HepG2 (cell line): ENCODE data around the gene ZNF48. TPM values are rescaled to one million over a fixed set of nuclear protein-coding genes. Genes with fewer than 3 reads are reported as not detected.

Source experiments
- AHR ChIP-seq: IDR thresholded peaks from 2 replicates; pipeline ENCODE4 v1.6.1; 2018; ENCODE audit warnings: missing genetic modification reagents, missing compliant biosample characterization
- ARNTL ChIP-seq: sonication (generic); formaldehyde crosslinking; IDR thresholded peaks from 2 replicates; pipeline ENCODE4 v1.4.0; 2020; ENCODE audit warnings: mild to moderate bottlenecking, missing genetic modification reagents
- HES4 ChIP-seq: sonication (generic); formaldehyde crosslinking; IDR thresholded peaks from 2 replicates; pipeline ENCODE4 v1.9.0; 2021; ENCODE audit warnings: mild to moderate bottlenecking, missing genetic modification reagents, borderline replicate concordance
- HIVEP1 ChIP-seq: sonication (generic); formaldehyde crosslinking; IDR thresholded peaks from 2 replicates; pipeline ENCODE4 v1.4.0; 2020; ENCODE audit warnings: mild to moderate bottlenecking, missing genetic modification reagents
- KDM5B ChIP-seq: sonication (generic); formaldehyde crosslinking; IDR thresholded peaks from 2 replicates; pipeline ENCODE4 v1.4.0; 2020; ENCODE audit warnings: missing genetic modification reagents, mild to moderate bottlenecking, borderline replicate concordance
- MTF1 ChIP-seq: sonication (generic); formaldehyde crosslinking; IDR thresholded peaks from 2 replicates; pipeline ENCODE4 v1.5.0; 2020; ENCODE audit warnings: missing genetic modification reagents
- SMC3 ChIP-seq: IDR thresholded peaks from 2 replicates; pipeline ENCODE4 v1.6.1; 2011; ENCODE audit warnings: low read length, improper control_type of control experiment
- SNAPC2 ChIP-seq: sonication (generic); formaldehyde crosslinking; IDR thresholded peaks from 2 replicates; pipeline ENCODE4 v1.8.1; 2022; ENCODE audit warnings: mild to moderate bottlenecking, missing genetic modification reagents
- SNRNP70 ChIP-seq: fragments of 200-400 bp; formaldehyde crosslinking; IDR thresholded peaks from 2 replicates; pipeline ENCODE4 v1.6.1; 2017; ENCODE audit warnings: mild to moderate bottlenecking, low read depth, low read length, moderate library complexity
- TARDBP ChIP-seq: sonication (generic); formaldehyde crosslinking; IDR thresholded peaks from 2 replicates; pipeline ENCODE4 v1.8.0; 2022; ENCODE audit warnings: mild to moderate bottlenecking, missing genetic modification reagents
- TBX2 ChIP-seq: sonication (generic); formaldehyde crosslinking; IDR thresholded peaks from 2 replicates; pipeline ENCODE4 v1.5.0; 2020; ENCODE audit warnings: missing genetic modification reagents, mild to moderate bottlenecking, borderline replicate concordance
- ZBTB26 ChIP-seq: IDR thresholded peaks from 2 replicates; pipeline ENCODE4 v1.6.1; 2016; ENCODE audit warnings: missing compliant biosample characterization, missing genetic modification reagents, borderline replicate concordance
- ZNF260 ChIP-seq: sonication (generic); formaldehyde crosslinking; IDR thresholded peaks from 2 replicates; pipeline ENCODE4 v1.4.0; 2020; ENCODE audit warnings: missing genetic modification reagents, low read depth, mild to moderate bottlenecking, borderline replicate concordance
- ZNF343 ChIP-seq: sonication (generic); formaldehyde crosslinking; IDR thresholded peaks from 2 replicates; pipeline ENCODE4 v1.4.0; 2020; ENCODE audit warnings: mild to moderate bottlenecking, missing genetic modification reagents
- ZNF414 ChIP-seq: sonication (generic); formaldehyde crosslinking; IDR thresholded peaks from 2 replicates; pipeline ENCODE4 v1.5.0; 2020; ENCODE audit warnings: missing genetic modification reagents
- ZNF530 ChIP-seq: sonication (generic); formaldehyde crosslinking; IDR thresholded peaks from 2 replicates; pipeline ENCODE4 v1.5.0; 2020; ENCODE audit warnings: low read depth, mild to moderate bottlenecking, missing genetic modification reagents
- ZNF549 ChIP-seq: sonication (generic); formaldehyde crosslinking; IDR thresholded peaks from 2 replicates; pipeline ENCODE4 v1.5.0; 2020; ENCODE audit warnings: missing genetic modification reagents
- ZNF614 ChIP-seq: IDR thresholded peaks from 2 replicates; pipeline ENCODE4 v1.6.1; 2018; ENCODE audit warnings: missing biosample characterization, missing genetic modification reagents, inconsistent platforms, borderline replicate concordance
- ZNF615 ChIP-seq: sonication (generic); formaldehyde crosslinking; IDR thresholded peaks from 2 replicates; pipeline ENCODE4 v1.5.0; 2020; ENCODE audit warnings: mild to moderate bottlenecking, missing genetic modification reagents, borderline replicate concordance
- polyA plus RNA-seq, 8 experiments: library from polyadenylated mRNA; depleted of rRNA in 3 of 8; stranded (reverse) in 7 of 8; unstranded in 1 of 8; fragments of >200 nt; fragmentation: Illumina TruSeq in 4 of 8; extraction: Trizol in 4 of 8; gene quantifications; 2 replicates each; pipeline versions ENCODE4 v1.2.1 to v1.2.3, GENCODE V29; 2011 to 2016; ENCODE audit warnings: low read depth in 4 of 8, missing spikeins in 1 of 8, mixed read lengths in 1 of 8; ENCODE audit not compliant: insufficient read depth in 1 of 8
- total RNA-seq, 5 experiments: library from RNA; depleted of rRNA; stranded (reverse); fragments of >200 nt; fragmentation: Illumina TruSeq; extraction: Trizol; gene quantifications; 2 replicates each; pipeline ENCODE4 v1.2.3, GENCODE V29; 2016; ENCODE audit warnings: low read depth in 1 of 5
- TF ChIP-seq, protein P1 (sequence below): sonication (generic); formaldehyde crosslinking; conservative IDR thresholded peaks from 2 replicates; pipeline ENCODE4 v1.8.0; 2022; ENCODE audit warnings: mild to moderate bottlenecking, moderate library complexity, missing genetic modification reagents
- TF ChIP-seq, protein P2 (sequence below): sonication (generic); formaldehyde crosslinking; IDR thresholded peaks from 2 replicates; pipeline ENCODE4 v1.4.0; 2020; ENCODE audit warnings: missing genetic modification reagents
- TF ChIP-seq, protein P3 (sequence below): sonication (generic); formaldehyde crosslinking; conservative IDR thresholded peaks from 2 replicates; pipeline ENCODE4 v1.8.0; 2022; ENCODE audit warnings: low read depth, missing genetic modification reagents
- TF ChIP-seq, protein P4 (sequence below): sonication (generic); formaldehyde crosslinking; IDR thresholded peaks from 2 replicates; pipeline ENCODE4 v1.4.0; 2020; ENCODE audit warnings: missing genetic modification reagents, borderline replicate concordance

Gene ZNF48
- total and polyA plus RNA-seq, 2 of the 13 experiments (the other 11 are each of a cell fraction or from before 2014, with no cell fraction given) = 9.9 to 12.3 TPM

DNA sequence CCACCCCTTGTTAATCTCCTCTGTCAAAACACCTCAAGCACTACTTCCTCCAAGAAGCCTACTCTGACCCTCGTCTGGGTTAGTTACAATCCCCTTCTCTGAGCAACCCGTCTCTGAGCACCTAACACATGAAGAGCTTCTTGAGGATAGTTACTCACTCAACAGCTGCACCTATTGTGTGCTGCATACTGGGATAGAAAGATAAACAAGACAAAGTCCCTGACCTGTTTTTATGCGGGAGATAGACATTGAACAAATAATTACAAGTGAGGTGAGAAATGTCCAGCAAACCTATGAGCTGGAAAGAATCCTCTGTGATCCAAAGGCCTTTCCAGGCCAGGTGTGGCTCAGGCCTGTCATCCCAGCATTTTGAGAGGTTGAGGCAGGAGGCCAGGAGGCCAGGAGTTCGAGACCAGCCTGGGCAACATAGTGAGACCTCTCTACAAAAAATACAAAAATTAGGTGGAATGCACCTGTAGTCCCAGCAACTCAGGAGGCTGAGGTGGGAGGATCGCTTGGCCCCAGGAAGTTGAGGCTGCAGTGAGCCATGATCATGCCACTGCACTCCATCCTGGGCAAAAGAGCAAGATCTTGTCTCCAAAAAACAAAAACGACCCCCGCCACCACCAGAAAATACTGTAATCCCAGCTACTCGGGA lies 6.7 kb downstream of the ZNF48 start (continued):
- TF ChIP-seq HIVEP1 (no peak), SNRNP70 (no peak), HES4 (CRISPR knock-in tag) (no peak), ZNF260 (CRISPR knock-in tag) (no peak), ZNF615 (CRISPR knock-in tag) (no peak), ZNF530 (no peak), ARNTL (CRISPR knock-in tag) (peak; percentile 32; the same call in 1 of the 2 replicates), SNAPC2 (CRISPR knock-in tag) (no peak; the same call in 1 of the 2 replicates), SMC3 (no peak), AHR (no peak; the same call in 1 of the 2 replicates), ZNF549 (no peak), TARDBP (CRISPR knock-in tag) (peak; percentile 75), KDM5B (CRISPR knock-in tag) (no peak), ZNF614 (CRISPR knock-in tag) (peak; percentile 92), ZNF414 (peak; percentile 74; the same call in 1 of the 2 replicates), MTF1 (CRISPR knock-in tag) (no peak), ZNF343 (CRISPR knock-in tag) (no peak), ZBTB26 (no peak), TBX2 (CRISPR knock-in tag) (peak; percentile 94)
- TF ChIP-seq, protein P1, sequence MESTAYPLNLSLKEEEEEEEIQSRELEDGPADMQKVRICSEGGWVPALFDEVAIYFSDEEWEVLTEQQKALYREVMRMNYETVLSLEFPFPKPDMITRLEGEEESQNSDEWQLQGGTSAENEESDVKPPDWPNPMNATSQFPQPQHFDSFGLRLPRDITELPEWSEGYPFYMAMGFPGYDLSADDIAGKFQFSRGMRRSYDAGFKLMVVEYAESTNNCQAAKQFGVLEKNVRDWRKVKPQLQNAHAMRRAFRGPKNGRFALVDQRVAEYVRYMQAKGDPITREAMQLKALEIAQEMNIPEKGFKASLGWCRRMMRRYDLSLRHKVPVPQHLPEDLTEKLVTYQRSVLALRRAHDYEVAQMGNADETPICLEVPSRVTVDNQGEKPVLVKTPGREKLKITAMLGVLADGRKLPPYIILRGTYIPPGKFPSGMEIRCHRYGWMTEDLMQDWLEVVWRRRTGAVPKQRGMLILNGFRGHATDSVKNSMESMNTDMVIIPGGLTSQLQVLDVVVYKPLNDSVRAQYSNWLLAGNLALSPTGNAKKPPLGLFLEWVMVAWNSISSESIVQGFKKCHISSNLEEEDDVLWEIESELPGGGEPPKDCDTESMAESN (CRISPR knock-in tag) = peak; percentile 34; the same call in 1 of the 2 replicates
- TF ChIP-seq, protein P2, sequence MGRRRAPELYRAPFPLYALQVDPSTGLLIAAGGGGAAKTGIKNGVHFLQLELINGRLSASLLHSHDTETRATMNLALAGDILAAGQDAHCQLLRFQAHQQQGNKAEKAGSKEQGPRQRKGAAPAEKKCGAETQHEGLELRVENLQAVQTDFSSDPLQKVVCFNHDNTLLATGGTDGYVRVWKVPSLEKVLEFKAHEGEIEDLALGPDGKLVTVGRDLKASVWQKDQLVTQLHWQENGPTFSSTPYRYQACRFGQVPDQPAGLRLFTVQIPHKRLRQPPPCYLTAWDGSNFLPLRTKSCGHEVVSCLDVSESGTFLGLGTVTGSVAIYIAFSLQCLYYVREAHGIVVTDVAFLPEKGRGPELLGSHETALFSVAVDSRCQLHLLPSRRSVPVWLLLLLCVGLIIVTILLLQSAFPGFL (CRISPR knock-in tag) = no peak
- TF ChIP-seq, protein P3, sequence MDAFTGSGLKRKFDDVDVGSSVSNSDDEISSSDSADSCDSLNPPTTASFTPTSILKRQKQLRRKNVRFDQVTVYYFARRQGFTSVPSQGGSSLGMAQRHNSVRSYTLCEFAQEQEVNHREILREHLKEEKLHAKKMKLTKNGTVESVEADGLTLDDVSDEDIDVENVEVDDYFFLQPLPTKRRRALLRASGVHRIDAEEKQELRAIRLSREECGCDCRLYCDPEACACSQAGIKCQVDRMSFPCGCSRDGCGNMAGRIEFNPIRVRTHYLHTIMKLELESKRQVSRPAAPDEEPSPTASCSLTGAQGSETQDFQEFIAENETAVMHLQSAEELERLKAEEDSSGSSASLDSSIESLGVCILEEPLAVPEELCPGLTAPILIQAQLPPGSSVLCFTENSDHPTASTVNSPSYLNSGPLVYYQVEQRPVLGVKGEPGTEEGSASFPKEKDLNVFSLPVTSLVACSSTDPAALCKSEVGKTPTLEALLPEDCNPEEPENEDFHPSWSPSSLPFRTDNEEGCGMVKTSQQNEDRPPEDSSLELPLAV (CRISPR knock-in tag) = no peak
- TF ChIP-seq, protein P4, sequence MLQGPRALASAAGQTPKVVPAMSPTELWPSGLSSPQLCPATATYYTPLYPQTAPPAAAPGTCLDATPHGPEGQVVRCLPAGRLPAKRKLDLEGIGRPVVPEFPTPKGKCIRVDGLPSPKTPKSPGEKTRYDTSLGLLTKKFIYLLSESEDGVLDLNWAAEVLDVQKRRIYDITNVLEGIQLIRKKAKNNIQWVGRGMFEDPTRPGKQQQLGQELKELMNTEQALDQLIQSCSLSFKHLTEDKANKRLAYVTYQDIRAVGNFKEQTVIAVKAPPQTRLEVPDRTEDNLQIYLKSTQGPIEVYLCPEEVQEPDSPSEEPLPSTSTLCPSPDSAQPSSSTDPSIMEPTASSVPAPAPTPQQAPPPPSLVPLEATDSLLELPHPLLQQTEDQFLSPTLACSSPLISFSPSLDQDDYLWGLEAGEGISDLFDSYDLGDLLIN = no peak
